Right lung (tissue), 10 donors: ENCODE results near the gene WNT16. TPM values are rescaled to one million over a fixed set of nuclear protein-coding genes. Genes with fewer than 3 reads are reported as not detected.
"Not testable (repeated sequence)": the region's sequence is repeated elsewhere in the genome, so short reads cannot be mapped to it uniquely, and the experiment has no call there.

Experiments used
- DNase-seq, 2 donors: peaks; one replicate each; pipeline ENCODE4 v3.0.0-alpha.2; 2013
- long read RNA-seq, 8 donors: transcript quantifications; one replicate each; lab custom pipeline, GENCODE V29; 2026
- polyA plus RNA-seq, 5 donors: library from polyadenylated mRNA; unstranded; fragments of 120-200 nt; gene quantifications; one replicate each; pipeline versions ENCODE4 v1.2.1 to v1.2.3, GENCODE V29; 2013; ENCODE audit warnings: inconsistent platforms in 1 of 5, low replicate concordance in 1 of 5; ENCODE audit not compliant: insufficient read length in 5 of 5, insufficient read depth in 1 of 5

Gene WNT16, protein sequence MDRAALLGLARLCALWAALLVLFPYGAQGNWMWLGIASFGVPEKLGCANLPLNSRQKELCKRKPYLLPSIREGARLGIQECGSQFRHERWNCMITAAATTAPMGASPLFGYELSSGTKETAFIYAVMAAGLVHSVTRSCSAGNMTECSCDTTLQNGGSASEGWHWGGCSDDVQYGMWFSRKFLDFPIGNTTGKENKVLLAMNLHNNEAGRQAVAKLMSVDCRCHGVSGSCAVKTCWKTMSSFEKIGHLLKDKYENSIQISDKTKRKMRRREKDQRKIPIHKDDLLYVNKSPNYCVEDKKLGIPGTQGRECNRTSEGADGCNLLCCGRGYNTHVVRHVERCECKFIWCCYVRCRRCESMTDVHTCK
- under 1 TPM in 2 of 5 donors, not detected in 3; 0.04 to 0.10 TPM for polyA plus RNA-seq
- long read RNA-seq, donor 1: 0 reads
- long read RNA-seq, donor 2: 0 reads
- long read RNA-seq, donor 3: 0 reads
- long read RNA-seq, donor 4: 0 reads
- long read RNA-seq, donor 5: 0 reads
- long read RNA-seq, donor 6: 0 reads
- long read RNA-seq, donor 7: 0 reads
- long read RNA-seq, donor 8: 0 reads

- no peak for DNase-seq
These were observed at the start of gene WNT16 for GRCh38 chr7:121328508-121329190. Gene WNT16 (plus strand): TSS chr7:121329000. CDS start chr7:121329293, 293 bp downstream.

DNA sequence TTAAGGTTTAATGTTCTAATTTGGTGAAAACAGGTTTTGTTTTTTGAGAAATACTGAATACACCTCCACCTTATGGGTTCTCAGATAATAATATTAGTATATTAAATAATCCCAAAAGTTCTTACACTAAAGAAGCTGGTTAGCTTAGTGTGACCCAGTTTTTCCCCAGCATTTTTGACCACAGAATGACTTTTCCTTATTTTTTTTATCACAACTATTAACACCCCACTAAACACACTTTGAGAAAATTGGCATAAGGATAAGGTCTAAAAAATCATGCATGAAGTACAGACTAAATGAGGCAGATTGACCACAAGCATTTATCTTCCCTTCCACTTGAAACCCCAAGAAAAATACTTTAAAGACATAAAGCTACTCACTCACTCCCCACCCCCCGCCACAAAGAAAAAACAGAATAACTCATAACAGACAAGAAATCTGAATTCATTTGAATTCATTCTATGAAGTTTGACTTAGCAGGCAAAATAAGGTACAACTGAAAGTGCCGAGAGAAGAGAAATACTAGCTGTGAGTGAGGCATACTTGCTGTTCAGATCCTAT is 49.7 kb upstream of the WNT16 start:
- no peak for DNase-seq

DNA sequence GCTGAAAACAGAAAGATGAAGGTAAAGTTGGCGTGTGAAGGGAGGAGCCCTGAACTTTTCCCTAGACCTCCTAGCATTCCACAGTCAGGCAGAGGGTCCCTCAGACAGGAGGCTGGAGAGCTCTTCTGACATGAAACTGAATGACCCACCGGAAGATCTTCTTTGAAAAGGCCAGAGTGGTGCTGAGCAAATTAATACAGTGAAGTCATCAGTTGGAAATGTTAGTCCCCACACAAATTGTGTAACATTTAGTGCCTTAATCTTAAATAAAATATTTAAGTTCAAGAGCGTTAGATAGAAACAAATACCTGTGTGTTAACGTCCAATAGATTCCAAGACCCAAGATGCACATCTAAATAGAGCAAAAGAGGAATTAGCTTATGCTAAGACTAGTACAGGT is 49.0 kb upstream of the WNT16 start:
- DNase-seq: no peak

DNA sequence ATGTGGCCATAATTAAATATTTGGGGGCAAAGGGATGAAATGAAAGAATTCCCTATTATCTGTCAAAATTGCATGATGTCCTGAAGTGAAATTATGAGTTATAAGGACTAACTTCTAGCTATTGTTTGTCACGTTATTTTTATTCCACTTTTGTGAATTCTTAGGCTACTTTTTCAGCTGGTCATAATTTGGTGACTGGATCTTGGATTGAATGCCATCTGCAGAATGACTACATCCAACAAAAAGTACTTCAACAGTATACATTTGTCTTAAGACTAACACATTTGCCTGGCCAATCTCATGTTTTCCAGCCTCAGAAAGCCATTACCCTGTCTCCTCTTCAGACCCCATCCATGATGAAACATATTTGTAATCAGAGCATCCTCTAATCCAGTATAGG is 48.1 kb upstream of the WNT16 start:
- DNase-seq: no peak

GRCh38 chr7:121282129-121282528 is 46.7 kb upstream of the WNT16 start:
- no peak for DNase-seq

DNA sequence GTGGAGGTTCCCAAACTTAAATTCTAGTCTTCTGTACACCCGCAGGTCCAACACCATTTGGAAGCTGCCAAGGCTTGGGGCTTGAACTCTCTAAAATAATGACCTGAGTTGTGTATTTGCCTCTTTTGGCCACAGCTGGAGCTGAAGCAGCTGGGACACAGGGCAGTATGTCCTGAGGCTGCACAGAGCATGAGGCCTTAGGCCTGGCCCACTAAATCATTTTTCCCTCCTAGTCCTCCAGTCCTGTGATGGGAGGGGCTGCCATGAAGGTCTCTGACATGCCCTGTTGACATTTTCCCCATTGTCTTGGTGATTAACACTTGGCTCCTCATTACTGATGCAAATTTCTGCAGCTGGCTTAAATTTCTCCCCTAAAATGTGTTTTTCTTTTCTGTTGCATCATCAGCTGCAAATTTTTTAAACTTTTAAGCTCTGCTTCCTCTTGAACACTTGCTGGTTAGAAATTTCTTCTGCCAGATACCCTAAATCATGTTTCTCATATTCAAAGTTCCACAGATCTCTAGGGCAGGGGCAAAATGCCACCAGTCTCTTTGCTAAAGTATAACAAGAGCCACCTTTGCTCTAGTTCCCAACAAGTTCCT is 43.6 kb upstream of the WNT16 start:
- no peak for DNase-seq

- no peak for DNase-seq
These were observed 42.6 kb upstream of the WNT16 start for GRCh38 chr7:121286186-121286585.

DNA sequence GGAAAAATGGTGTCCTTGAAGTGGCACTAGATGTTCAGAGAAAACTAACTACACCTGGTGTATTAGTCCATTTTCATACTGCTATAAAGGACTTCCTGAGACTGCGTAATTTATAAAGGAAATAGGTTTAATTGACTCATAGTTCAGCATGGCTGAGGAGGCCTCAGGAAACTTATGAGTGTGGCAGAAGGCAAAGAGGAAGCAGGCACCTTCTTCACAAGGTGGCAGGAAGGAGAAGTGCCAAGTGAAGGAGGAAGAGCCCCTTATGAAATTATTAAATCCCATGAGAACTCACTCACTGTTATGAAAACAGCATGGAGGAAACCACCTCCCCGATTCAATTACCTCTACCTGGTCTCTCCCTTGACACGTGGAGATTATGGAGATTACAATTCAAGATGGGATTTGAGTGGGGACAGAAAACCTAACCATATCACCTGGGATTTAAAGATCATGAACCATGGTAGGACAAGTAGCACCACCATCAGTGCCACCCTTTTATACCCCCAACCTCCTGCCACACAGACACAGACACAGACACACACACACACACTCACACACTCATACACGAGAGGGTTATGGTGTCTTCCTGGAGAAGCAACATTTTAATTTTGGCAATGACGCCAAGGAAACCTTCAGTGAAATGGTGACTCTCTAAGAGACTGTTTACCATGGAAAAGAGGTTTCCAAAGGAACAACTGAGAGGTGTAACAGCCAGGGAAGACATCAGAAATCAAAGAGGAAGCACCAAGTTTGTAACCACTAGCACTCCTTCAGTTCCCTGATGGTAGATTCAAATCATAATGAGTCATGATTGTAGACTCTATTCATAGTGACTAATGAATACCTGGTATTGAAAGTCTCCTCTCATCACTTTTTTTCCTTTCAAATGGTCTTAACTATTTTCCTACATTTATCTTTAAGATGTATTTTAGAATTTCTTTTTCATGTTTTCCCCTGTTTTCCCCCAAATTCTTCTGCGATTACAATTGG is 41.8 kb upstream of the WNT16 start:
- DNase-seq: no peak

DNA sequence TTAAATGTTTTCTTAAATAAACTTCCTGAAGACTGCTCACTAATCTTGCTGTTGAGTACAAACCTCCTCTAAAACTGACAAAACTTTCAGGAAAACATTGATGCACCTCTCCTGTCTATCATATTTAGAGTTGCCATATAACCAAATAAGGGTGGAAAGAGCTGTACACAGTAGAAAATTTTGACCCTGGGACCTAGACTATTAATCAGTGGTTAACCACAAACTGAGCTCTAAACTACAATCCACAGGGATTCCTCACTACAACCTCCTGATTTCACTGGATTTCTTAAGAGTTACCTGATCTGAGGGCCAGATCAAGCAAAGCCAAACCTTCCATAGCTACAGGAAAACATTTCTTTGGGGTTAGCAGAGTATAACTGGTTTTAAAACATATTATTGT is 39.9 kb upstream of the WNT16 start:
- no peak for DNase-seq

- not testable (repeated sequence) for DNase-seq
These were observed 38.9 kb upstream of the WNT16 start for GRCh38 chr7:121289930-121290329.

DNA sequence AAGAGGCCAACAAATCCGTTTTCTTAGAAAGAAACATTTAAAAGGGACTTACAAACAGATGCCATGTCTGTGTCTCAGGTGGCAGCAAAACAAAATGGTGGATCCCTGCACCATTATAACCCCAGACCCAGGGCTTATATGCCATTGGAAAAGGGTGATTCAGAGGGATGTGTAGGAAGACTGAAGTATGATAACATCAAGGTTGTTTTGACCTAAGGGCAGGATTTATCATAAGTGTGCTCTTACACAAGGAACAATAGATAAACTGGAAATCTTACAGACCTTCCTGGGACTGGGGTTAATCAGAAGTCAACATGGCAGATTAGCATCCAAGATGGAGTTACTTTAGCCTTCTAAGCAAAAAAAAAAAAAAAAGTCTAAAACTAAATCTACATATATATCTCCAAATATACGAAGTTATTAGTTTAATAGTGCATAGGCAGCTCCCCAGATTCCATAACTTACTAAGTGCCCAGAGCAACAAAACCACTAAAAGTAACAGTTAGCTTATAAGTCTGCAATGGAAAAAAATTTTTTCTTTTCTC is 34.3 kb upstream of the WNT16 start:
- DNase-seq: no peak

DNA sequence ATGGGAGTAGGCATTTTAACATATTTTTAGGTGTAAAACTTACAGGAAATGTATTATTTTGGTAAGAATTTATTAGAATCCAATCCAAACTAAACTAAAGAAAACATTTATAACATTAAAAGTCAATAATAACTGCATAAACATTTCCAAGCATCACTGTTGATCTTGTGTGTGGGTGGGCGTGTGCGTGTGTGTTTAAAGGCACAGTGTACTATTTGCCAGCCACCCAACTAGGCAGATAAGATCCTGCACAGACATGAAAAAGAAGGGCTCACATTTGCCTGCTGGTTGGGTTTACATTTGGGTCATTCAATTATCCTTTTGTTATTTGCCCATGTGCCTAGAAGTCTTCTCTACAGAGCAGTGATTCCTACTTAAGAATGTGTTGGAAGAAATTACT is 31.0 kb upstream of the WNT16 start:
- no peak for DNase-seq

GRCh38 chr7:121298831-121299239 is 30.0 kb upstream of the WNT16 start:
- no peak for DNase-seq

DNA sequence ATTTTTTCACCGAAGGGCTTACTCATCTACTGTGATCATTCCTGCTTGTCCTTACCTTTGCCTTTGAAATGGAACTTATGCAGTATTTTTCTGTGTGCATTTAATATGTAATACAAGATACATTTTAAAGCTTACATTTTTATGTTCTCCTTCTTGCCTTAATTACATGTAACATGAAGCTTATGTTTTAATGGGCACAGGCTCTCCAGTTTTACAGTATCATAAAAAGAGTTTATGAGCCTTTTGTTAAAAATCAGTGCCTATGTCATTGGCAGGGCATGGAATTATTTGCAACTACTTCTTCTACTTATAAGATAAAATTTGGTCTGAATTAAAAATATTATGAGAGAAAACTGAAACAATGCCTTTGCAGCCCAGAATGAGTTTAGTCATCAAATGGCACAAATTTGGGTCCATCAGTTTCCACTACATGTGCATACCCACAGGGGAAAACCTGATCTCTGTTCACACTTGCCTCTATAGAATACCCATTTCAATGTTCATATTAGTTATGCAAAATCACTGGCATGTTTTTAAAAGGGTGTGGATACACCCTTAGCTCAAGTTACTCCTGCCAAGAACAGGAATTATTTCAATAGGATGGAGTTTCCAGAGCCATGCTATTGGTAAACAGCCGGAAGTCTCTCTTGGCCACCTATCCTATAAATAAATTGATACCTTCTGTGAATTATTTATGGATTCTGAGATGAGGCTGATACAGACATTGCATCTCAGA is 27.9 kb upstream of the WNT16 start:
- DNase-seq: no peak

- DNase-seq: no peak
These were observed 27.2 kb upstream of the WNT16 start for GRCh38 chr7:121301446-121302213.

- no peak for DNase-seq
These were observed 26.5 kb upstream of the WNT16 start for GRCh38 chr7:121302214-121302745.

- DNase-seq: no peak
These were observed 25.2 kb upstream of the WNT16 start for GRCh38 chr7:121303422-121304101.

GRCh38 chr7:121304102-121304658 is 24.6 kb upstream of the WNT16 start:
- DNase-seq: no peak
